Measurements from ENCODE around the gene ITGB1. TPM values are rescaled to one million over a fixed set of nuclear protein-coding genes. Genes with fewer than 3 reads are reported as not detected.

ITGB1 gene
- total RNA-seq, 1 experiment from 2014 or later = 223 TPM

GRCh38 chr10:32960022-32960421 is 2.0 kb upstream of the ITGB1 start:
- H3K9ac ChIP-seq (ENCODE audit: extremely low read depth, insufficient read length, low read length) = no peak overlapping the region
- peak overlapping the region; percentile 92 to 94 for H3K4me3 Mint-ChIP-seq

More at GRCh38 chr10:32960022-32960421, 2.0 kb upstream of the ITGB1 start:
- Mint-ChIP-seq H3K36me3 (ENCODE audit: insufficient read depth in 1 of 3, low read depth in 3 of 3) (peaks cover 0 to 1% (median 0%) of the 10 kb centered on the region in 3 experiments; a peak in 3 of 7 replicates), H3K27me3 (ENCODE audit: low read depth) (no peaks in the 10 kb centered on the region), H3K9me3 (no peaks in the 10 kb centered on the region), H3K4me1 (peaks cover 55 to 59% of the 10 kb centered on the region in 2 experiments), H3K27ac (peak overlapping the region in 2 of 3 experiments; percentile 13 to 100; a peak in 3 of 7 replicates)
- Histone ChIP-seq H3K18ac (ENCODE audit: insufficient read length, low read depth, low read length) (no peak overlapping the region), H3K14ac (ENCODE audit: insufficient read depth, low read length) (no peak overlapping the region), H2BK15ac (ENCODE audit: low read depth, low read length) (no peak overlapping the region), H4K91ac (ENCODE audit: insufficient read length, low read depth, low read length) (no peak overlapping the region), H2BK5ac (ENCODE audit: insufficient read length, low read length) (no peak overlapping the region), H3T11ph (ENCODE audit: low read length) (no peak overlapping the region), H3K27ac (ENCODE audit: insufficient read length, low read depth, low read length) (no peak overlapping the region), H2BK12ac (ENCODE audit: insufficient read length, low read depth, low read length) (no peak overlapping the region), H2AK5ac (ENCODE audit: insufficient read length, low read length) (no peak overlapping the region), H4K8ac (replicated peaks; ENCODE audit: insufficient read length, low read depth, low read length) (no peak overlapping the region), H3K23me2 (ENCODE audit: insufficient read length, low read depth, low read length, poor library complexity, severe bottlenecking) (peaks cover 14% of the 10 kb centered on the region), H4K5ac (ENCODE audit: insufficient read length, low read depth, low read length) (no peak overlapping the region), H3K79me1 (ENCODE audit: insufficient read depth, low read depth, low read length, poor library complexity, severe bottlenecking) (no peaks in the 10 kb centered on the region), H3K27me3 (ENCODE audit: insufficient read depth, low read length) (no peaks in the 10 kb centered on the region), H3K9me3 (ENCODE audit: control insufficient read depth, low read depth, low read length) (no peaks in the 10 kb centered on the region), H3K4me2 (ENCODE audit: insufficient read depth, insufficient read length, low read length) (peak overlapping the region; percentile 61), H3K56ac (ENCODE audit: insufficient read length, low read depth, low read length) (no peak overlapping the region), H2AFZ (ENCODE audit: low read length) (no peak overlapping the region), H2BK20ac (ENCODE audit: low read depth, low read length, poor library complexity, severe bottlenecking) (no peak overlapping the region), H3K79me2 (ENCODE audit: insufficient read depth, low read length) (peaks cover 22% of the 10 kb centered on the region; the same call in 1 of the 2 replicates), H3K23ac (ENCODE audit: insufficient read length, low read depth, low read length) (no peak overlapping the region), H2BK120ac (ENCODE audit: low read depth, low read length, poor library complexity, severe bottlenecking) (no peak overlapping the region), H3K4ac (ENCODE audit: low read depth, low read length) (no peak overlapping the region), H3K4me1 (ENCODE audit: insufficient read depth, low read length) (no peaks in the 10 kb centered on the region; the same call in 1 of the 2 replicates), H4K20me1 (ENCODE audit: control insufficient read depth, insufficient read depth, insufficient read length) (no peaks in the 10 kb centered on the region)
- no peak for TF ChIP-seq CTCF (conservative IDR thresholded peaks at IDR 0.05)
- WGBS (ENCODE audit: extremely low coverage, insufficient read length, low lambda C conversion rate) = no CpG with 5 or more reads among the region's 4 CpGs
- no peak for DNase-seq

Measured in H9 (cell line).